Activated CD4-positive, alpha-beta memory T cell treated with anti-CD3 and anti-CD28 coated beads, Interleukin-2, amount 10 ng/mL, durations not matched to agents 7 days and 5 days (primary cell): Measurements from ENCODE around the gene CAPS2. TPM values are rescaled to one million over a fixed set of nuclear protein-coding genes. Genes with fewer than 3 reads are reported as not detected.

Experiments
- CTCF ChIA-PET: fragments of 350-600 bp; sonication (Branson Sonifier 250); formaldehyde crosslinking; loops from one replicate; lab custom pipeline; 2021; ENCODE audit warnings: antibody characterized with exemption, inconsistent platforms; lab: Charles Lee
- POLR2A ChIA-PET: fragments of 350-600 bp; sonication (Branson Sonifier 250); formaldehyde crosslinking; loops from one replicate; lab custom pipeline; 2021; ENCODE audit warnings: antibody characterized with exemption; lab: Charles Lee
- DNase-seq: peaks from one replicate; pipeline ENCODE4 v3.0.0-alpha.2; 2020
- H3K27ac Mint-ChIP-seq: one replicate; pipeline ENCODE4 v1.8.0; 2021; ENCODE audit warnings: mild to moderate bottlenecking, mixed read lengths
- H3K27me3 Mint-ChIP-seq: one replicate; pipeline ENCODE4 v1.8.0; 2021; ENCODE audit warnings: mixed read lengths
- H3K36me3 Mint-ChIP-seq: one replicate; pipeline ENCODE4 v1.8.0; 2021; ENCODE audit warnings: low read depth, mixed read lengths
- H3K4me1 Mint-ChIP-seq: one replicate; pipeline ENCODE4 v1.8.0; 2021; ENCODE audit warnings: mixed read lengths
- H3K4me3 Mint-ChIP-seq: one replicate; pipeline ENCODE4 v1.8.0; 2021; ENCODE audit warnings: mild to moderate bottlenecking, mixed read lengths
- H3K9me3 Mint-ChIP-seq: one replicate; pipeline ENCODE4 v1.8.0; 2021; ENCODE audit warnings: mixed read lengths
- total RNA-seq, 2 experiments: library from RNA; stranded (reverse); gene quantifications; one replicate each; pipeline ENCODE4 v1.2.3, GENCODE V29; 2021

CAPS2 gene
- total RNA-seq, 2 experiments from 2014 or later = 3.6 to 4.1 TPM

DNA sequence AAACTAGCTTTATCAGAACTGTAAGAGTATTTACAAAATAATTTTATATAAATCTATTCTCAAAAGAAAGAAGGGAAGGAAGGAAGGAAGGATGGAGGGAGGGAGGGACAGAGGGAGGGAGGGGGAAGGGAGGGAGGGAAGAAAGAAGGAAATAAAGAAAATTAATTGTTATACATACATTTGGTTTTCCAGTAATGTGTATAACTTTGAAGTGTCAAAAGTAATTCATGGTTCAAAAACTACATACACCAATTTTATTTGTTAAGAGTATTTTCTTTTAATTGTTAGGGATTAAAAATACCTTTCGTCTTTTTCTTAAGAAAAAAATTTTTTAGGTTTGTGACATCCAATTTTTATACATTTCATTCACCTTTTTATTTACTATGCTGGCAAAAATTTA is 103.0 kb downstream of the CAPS2 start:
- no peaks in the 10 kb centered on the region for H3K27me3 Mint-ChIP-seq
- ChIA-PET CTCF (interaction anchor here (0.7 kb wide), 1 partner anchor 18 kb away, joined by 7 read pairs; the partner anchor contains the start of gene KCNC2), POLR2A (no interaction called here)
- DNase-seq = no peak
- no peak overlapping the region for H3K4me3 Mint-ChIP-seq
- H3K27ac Mint-ChIP-seq = no peak overlapping the region
- peaks cover 4% of the 10 kb centered on the region for H3K9me3 Mint-ChIP-seq
- H3K4me1 Mint-ChIP-seq = no peaks in the 10 kb centered on the region
- no peaks in the 10 kb centered on the region for H3K36me3 Mint-ChIP-seq

Other genes with a start within 250 kb of the CAPS2 start
- not detected for gene KCNC2, start 120.5 kb downstream of the CAPS2 start, total RNA-seq
- gene GLIPR1L1, start 4.3 kb upstream of the CAPS2 start, total RNA-seq = not detected
- gene GLIPR1L2, start 60.8 kb upstream of the CAPS2 start, total RNA-seq = under 1 TPM in 1 of 2 experiments, not detected in 1; 0.35 TPM
- 10 to 100 TPM; 52.3 to 54.7 TPM for gene GLIPR1, start 150.4 kb upstream of the CAPS2 start, total RNA-seq
- gene KRR1, start 181.3 kb upstream of the CAPS2 start, total RNA-seq = 10 to 100 TPM; 61.8 to 67.2 TPM